Mesenteric fat pad (tissue), 1 donor: Measurements from ENCODE around the gene LYPD3. TPM values are rescaled to one million over a fixed set of nuclear protein-coding genes. Genes with fewer than 3 reads are reported as not detected.
"Not testable (repeated sequence)": the region's sequence is repeated elsewhere in the genome, so short reads cannot be mapped to it uniquely, and the experiment has no call there.

Source experiments
- DNase-seq: peaks from one replicate; pipeline ENCODE4 v3.0.0-alpha.2; 2020; ENCODE audit warnings: low spot score
- long read RNA-seq: library from polyadenylated mRNA; unstranded; transcript quantifications from one replicate; pipeline ENCODE4 v2.0.0, GENCODE V29; 2020
- total RNA-seq: library from RNA; stranded (reverse); fragmentation: NEBNext Ultra II Directional; extraction: Animal tissue kit (Norgen Biotek cat#: 25700); gene quantifications from one replicate; pipeline ENCODE4 v1.2.1, GENCODE V29; 2021
- donor health status: DM: yes; HTN: yes; CAD: no.

The LYPD3 gene
- 3.0 TPM for total RNA-seq
- long read RNA-seq, partial matches to known transcripts: 1 of 2 reads
- long read RNA-seq, other reads (novel, unspliced or antisense): 0 of 2 reads

- no peak for DNase-seq
Measured at GRCh38 chr19:43465468-43466120, at the start of gene LYPD3. Gene LYPD3, minus strand, starts transcription at chr19:43465608. Its CDS starts 37 bp downstream, at chr19:43465571.

- DNase-seq: not testable (repeated sequence)
Measured at GRCh38 chr19:43512399-43512798, 47.0 kb upstream of the LYPD3 start.

- no peak for DNase-seq
Measured at GRCh38 chr19:43511324-43511723, 45.9 kb upstream of the LYPD3 start.

- DNase-seq: no peak
Measured at GRCh38 chr19:43510713-43511112, 45.3 kb upstream of the LYPD3 start.

GRCh38 chr19:43507880-43508279 lies 42.5 kb upstream of the LYPD3 start:
- no peak for DNase-seq

- no peak for DNase-seq
Measured at GRCh38 chr19:43506629-43507028, 41.2 kb upstream of the LYPD3 start.

GRCh38 chr19:43505941-43506340 lies 40.5 kb upstream of the LYPD3 start:
- DNase-seq: no peak

- DNase-seq: no peak
Measured at GRCh38 chr19:43505186-43505456, 39.7 kb upstream of the LYPD3 start.

GRCh38 chr19:43504426-43505185 lies 39.2 kb upstream of the LYPD3 start, which contains the start of gene PHLDB3:
Gene PHLDB3, minus strand, starts transcription at chr19:43504746. Its CDS starts 628 bp downstream, at chr19:43504118.
- DNase-seq: no peak

- DNase-seq: peak; percentile 96
Measured at GRCh38 chr19:43503501-43504425, 38.4 kb upstream of the LYPD3 start.

GRCh38 chr19:43502419-43502976 lies 37.1 kb upstream of the LYPD3 start:
- no peak for DNase-seq

- no peak for DNase-seq
Measured at GRCh38 chr19:43501661-43502418, 36.4 kb upstream of the LYPD3 start.

GRCh38 chr19:43499042-43499441 lies 33.6 kb upstream of the LYPD3 start:
- no peak for DNase-seq

GRCh38 chr19:43498233-43498842 lies 32.9 kb upstream of the LYPD3 start:
- no peak for DNase-seq

- DNase-seq: no peak
Measured at GRCh38 chr19:43496960-43497359, 31.6 kb upstream of the LYPD3 start.

- no peak for DNase-seq
Measured at GRCh38 chr19:43495082-43495481, 29.7 kb upstream of the LYPD3 start.

- no peak for DNase-seq
Measured at GRCh38 chr19:43490759-43491158, 25.4 kb upstream of the LYPD3 start.

- DNase-seq: no peak
Measured at GRCh38 chr19:43489979-43490599, 24.7 kb upstream of the LYPD3 start.

GRCh38 chr19:43489310-43489709 lies 23.9 kb upstream of the LYPD3 start:
- DNase-seq: no peak

- DNase-seq: no peak
Measured at GRCh38 chr19:43488179-43488578, 22.8 kb upstream of the LYPD3 start.
